T-helper 17 cell (primary cell): ENCODE measurements around the gene CCDC71L. TPM values are rescaled to one million over a fixed set of nuclear protein-coding genes. Genes with fewer than 3 reads are reported as not detected.
"Not testable (repeated sequence)": the region's sequence is repeated elsewhere in the genome, so short reads cannot be mapped to it uniquely, and the experiment has no call there.

Experiments used
- ATAC-seq: fragments of 150-1000 bp; cut with Tn5 transposase; 2 replicates; pipeline ENCODE4 v1.10.0; 2021; ENCODE audit warnings: mild to moderate bottlenecking, moderate library complexity
- DNase-seq, 3 donors: peaks; one replicate each; pipeline versions ENCODE4 v3.0.0 to v3.0.0-alpha.2; 2020 to 2021
- H3K9me3 ChIP-seq: one replicate; pipeline ENCODE4 v1.7.0; 2013; ENCODE audit warnings: low read length, mild to moderate bottlenecking; ENCODE audit not compliant: control insufficient read depth, poor library complexity, severe bottlenecking
- H3K27ac Mint-ChIP-seq: one replicate; pipeline ENCODE4 v1.8.0; 2022; ENCODE audit warnings: mild to moderate bottlenecking, moderate library complexity, mixed read lengths
- H3K27me3 Mint-ChIP-seq: one replicate; pipeline ENCODE4 v1.8.0; 2022; ENCODE audit warnings: mixed read lengths
- H3K36me3 Mint-ChIP-seq: one replicate; pipeline ENCODE4 v1.8.0; 2022; ENCODE audit warnings: low read depth, mixed read lengths
- H3K4me1 Mint-ChIP-seq: one replicate; pipeline ENCODE4 v1.8.0; 2022; ENCODE audit warnings: mild to moderate bottlenecking, mixed read lengths
- H3K4me3 Mint-ChIP-seq: one replicate; pipeline ENCODE4 v1.8.0; 2022; ENCODE audit warnings: mild to moderate bottlenecking, moderate library complexity, mixed read lengths
- total RNA-seq, 4 donors: library from RNA in 2 of 4; stranded (reverse) in 2 of 4; gene quantifications; one replicate each; pipeline ENCODE4 v1.2.3 and lab custom pipeline; 2022 to 2026

Gene CCDC71L
- total RNA-seq, 2 donors from 2014 or later = 14.9 to 20.7 TPM

GRCh38 chr7:106671930-106672329 is 11.0 kb upstream of the CCDC71L start:
- H3K4me3 Mint-ChIP-seq, H3K27ac Mint-ChIP-seq, H3K36me3 Mint-ChIP-seq, DNase-seq, H3K27me3 Mint-ChIP-seq, H3K9me3 ChIP-seq, H3K4me1 Mint-ChIP-seq, ATAC-seq: not testable (repeated sequence)

GRCh38 chr7:106671160-106671559 is 10.2 kb upstream of the CCDC71L start:
- ATAC-seq = no peak
- no peaks in the 10 kb centered on the region for H3K9me3 ChIP-seq
- Mint-ChIP-seq H3K36me3 (no peaks in the 10 kb centered on the region), H3K27ac (no peak overlapping the region), H3K27me3 (no peaks in the 10 kb centered on the region), H3K4me3 (no peak overlapping the region), H3K4me1 (no peaks in the 10 kb centered on the region)
- no peak for DNase-seq

GRCh38 chr7:106668861-106669524 is 8.0 kb upstream of the CCDC71L start:
- Mint-ChIP-seq H3K4me1 (no peaks in the 10 kb centered on the region), H3K4me3 (no peak overlapping the region), H3K27me3 (no peaks in the 10 kb centered on the region), H3K27ac (no peak overlapping the region), H3K36me3 (no peaks in the 10 kb centered on the region)
- no peaks in the 10 kb centered on the region for H3K9me3 ChIP-seq
- DNase-seq (no peak), ATAC-seq (no peak)

GRCh38 chr7:106666353-106666752 is 5.4 kb upstream of the CCDC71L start:
- Mint-ChIP-seq H3K27ac (peak overlapping the region; percentile 54), H3K4me1 (no peaks in the 10 kb centered on the region), H3K4me3 (no peak overlapping the region), H3K36me3 (no peaks in the 10 kb centered on the region), H3K27me3 (no peaks in the 10 kb centered on the region)
- ATAC-seq (no peak), DNase-seq (no peak)
- H3K9me3 ChIP-seq = no peaks in the 10 kb centered on the region

GRCh38 chr7:106664343-106664742 is 3.4 kb upstream of the CCDC71L start:
- Mint-ChIP-seq H3K4me1 (peaks cover 6% of the 10 kb centered on the region), H3K27ac (no peak overlapping the region), H3K4me3 (no peak overlapping the region), H3K27me3 (no peaks in the 10 kb centered on the region), H3K36me3 (no peaks in the 10 kb centered on the region)
- no peak for ATAC-seq
- DNase-seq = no peak
- H3K9me3 ChIP-seq = no peaks in the 10 kb centered on the region

GRCh38 chr7:106659963-106660861 is 746 bp downstream of the CCDC71L start:
- ATAC-seq (peak; percentile 68), DNase-seq (peak; percentile 59 to 71 (median 63))
- Mint-ChIP-seq H3K27me3 (no peaks in the 10 kb centered on the region), H3K27ac (peak overlapping the region; percentile 62), H3K36me3 (no peaks in the 10 kb centered on the region), H3K4me3 (peak overlapping the region; percentile 94), H3K4me1 (peaks cover 17% of the 10 kb centered on the region)
- no peaks in the 10 kb centered on the region for H3K9me3 ChIP-seq

GRCh38 chr7:106659166-106659962 is 1.6 kb downstream of the CCDC71L start:
- Mint-ChIP-seq H3K27ac (peak overlapping the region; percentile 62), H3K27me3 (no peaks in the 10 kb centered on the region), H3K36me3 (no peaks in the 10 kb centered on the region), H3K4me1 (peaks cover 17% of the 10 kb centered on the region), H3K4me3 (peak overlapping the region; percentile 94)
- DNase-seq = no peak
- no peaks in the 10 kb centered on the region for H3K9me3 ChIP-seq
- no peak for ATAC-seq

GRCh38 chr7:106658316-106659165 is 2.4 kb downstream of the CCDC71L start:
- Mint-ChIP-seq H3K27me3 (no peaks in the 10 kb centered on the region), H3K4me1 (peaks cover 17% of the 10 kb centered on the region), H3K27ac (no peak overlapping the region), H3K36me3 (no peaks in the 10 kb centered on the region), H3K4me3 (no peak overlapping the region)
- ATAC-seq (no peak), DNase-seq (no peak)
- H3K9me3 ChIP-seq = no peaks in the 10 kb centered on the region

GRCh38 chr7:106657085-106657991 is 3.6 kb downstream of the CCDC71L start:
- peak overlapping the region; percentile 28 for H3K4me3 Mint-ChIP-seq
- no peak for ATAC-seq
- H3K27ac Mint-ChIP-seq = no peak overlapping the region
- no peak for DNase-seq
- H3K4me1 Mint-ChIP-seq = peaks cover 19% of the 10 kb centered on the region
- no peaks in the 10 kb centered on the region for H3K36me3 Mint-ChIP-seq
- no peaks in the 10 kb centered on the region for H3K27me3 Mint-ChIP-seq
- no peaks in the 10 kb centered on the region for H3K9me3 ChIP-seq

- ATAC-seq = no peak
- H3K9me3 ChIP-seq = no peaks in the 10 kb centered on the region
- no peak overlapping the region for H3K4me3 Mint-ChIP-seq
- H3K4me1 Mint-ChIP-seq = peaks cover 16% of the 10 kb centered on the region
- H3K27me3 Mint-ChIP-seq = no peaks in the 10 kb centered on the region
- DNase-seq = no peak
- no peak overlapping the region for H3K27ac Mint-ChIP-seq
- no peaks in the 10 kb centered on the region for H3K36me3 Mint-ChIP-seq
Observed at GRCh38 chr7:106655703-106656498, 5.1 kb downstream of the CCDC71L start.

- no peak overlapping the region for H3K4me3 Mint-ChIP-seq
- H3K4me1 Mint-ChIP-seq = peaks cover 11% of the 10 kb centered on the region
- no peaks in the 10 kb centered on the region for H3K9me3 ChIP-seq
- H3K27ac Mint-ChIP-seq = no peak overlapping the region
- H3K27me3 Mint-ChIP-seq = no peaks in the 10 kb centered on the region
- ATAC-seq (no peak), DNase-seq (no peak)
- peaks cover 2% of the 10 kb centered on the region for H3K36me3 Mint-ChIP-seq
Observed at GRCh38 chr7:106653488-106653887, 7.5 kb downstream of the CCDC71L start.
